Astrocyte of the spinal cord (primary cell): ENCODE data around the gene CCPG1.

Source experiments
- DNase-seq: peaks from one replicate; pipeline ENCODE4 v3.0.0; 2011; ENCODE audit warnings: low read depth, low spot score
- H3K4me3 ChIP-seq: 2 replicates; pipeline ENCODE4 v1.5.1; 2011; ENCODE audit warnings: low read depth, mild to moderate bottlenecking, low read length, moderate library complexity
- in situ Hi-C: cut with HindIII; loops from 2 replicates; pipeline ENCODE4 v1.10.0; 2017; ENCODE audit warnings: low sequenced_read_pairs
- TF ChIP-seq, protein P1 (sequence below): IDR thresholded peaks from 2 replicates; pipeline ENCODE4 v1.5.1; 2012; ENCODE audit warnings: low read depth, mild to moderate bottlenecking, low read length, inconsistent platforms

Gene CCPG1

DNA sequence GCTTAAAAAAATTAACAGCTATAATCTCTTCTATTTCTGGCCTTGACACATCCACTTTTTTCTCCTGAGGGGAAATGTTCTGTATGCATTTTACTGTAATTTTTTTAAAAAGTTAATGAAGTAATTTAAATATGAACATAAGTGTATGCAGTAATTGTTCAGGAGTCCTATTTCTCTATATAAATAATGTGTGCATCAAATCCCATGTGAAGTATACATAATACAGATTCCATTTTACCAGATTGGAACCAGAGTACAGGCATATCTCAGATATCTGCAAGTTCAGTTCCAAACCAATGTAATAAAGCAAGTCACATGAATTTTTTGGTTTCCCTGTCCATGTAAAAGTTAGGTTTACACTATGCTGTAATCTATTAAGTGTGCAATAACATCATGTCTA, 26.6 kb downstream of the CCPG1 start:
- TF ChIP-seq, protein P1, sequence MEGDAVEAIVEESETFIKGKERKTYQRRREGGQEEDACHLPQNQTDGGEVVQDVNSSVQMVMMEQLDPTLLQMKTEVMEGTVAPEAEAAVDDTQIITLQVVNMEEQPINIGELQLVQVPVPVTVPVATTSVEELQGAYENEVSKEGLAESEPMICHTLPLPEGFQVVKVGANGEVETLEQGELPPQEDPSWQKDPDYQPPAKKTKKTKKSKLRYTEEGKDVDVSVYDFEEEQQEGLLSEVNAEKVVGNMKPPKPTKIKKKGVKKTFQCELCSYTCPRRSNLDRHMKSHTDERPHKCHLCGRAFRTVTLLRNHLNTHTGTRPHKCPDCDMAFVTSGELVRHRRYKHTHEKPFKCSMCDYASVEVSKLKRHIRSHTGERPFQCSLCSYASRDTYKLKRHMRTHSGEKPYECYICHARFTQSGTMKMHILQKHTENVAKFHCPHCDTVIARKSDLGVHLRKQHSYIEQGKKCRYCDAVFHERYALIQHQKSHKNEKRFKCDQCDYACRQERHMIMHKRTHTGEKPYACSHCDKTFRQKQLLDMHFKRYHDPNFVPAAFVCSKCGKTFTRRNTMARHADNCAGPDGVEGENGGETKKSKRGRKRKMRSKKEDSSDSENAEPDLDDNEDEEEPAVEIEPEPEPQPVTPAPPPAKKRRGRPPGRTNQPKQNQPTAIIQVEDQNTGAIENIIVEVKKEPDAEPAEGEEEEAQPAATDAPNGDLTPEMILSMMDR: no peak
- in situ Hi-C loops: no loop called here
- no peak for DNase-seq
- H3K4me3 ChIP-seq: no peak overlapping the region

DNA sequence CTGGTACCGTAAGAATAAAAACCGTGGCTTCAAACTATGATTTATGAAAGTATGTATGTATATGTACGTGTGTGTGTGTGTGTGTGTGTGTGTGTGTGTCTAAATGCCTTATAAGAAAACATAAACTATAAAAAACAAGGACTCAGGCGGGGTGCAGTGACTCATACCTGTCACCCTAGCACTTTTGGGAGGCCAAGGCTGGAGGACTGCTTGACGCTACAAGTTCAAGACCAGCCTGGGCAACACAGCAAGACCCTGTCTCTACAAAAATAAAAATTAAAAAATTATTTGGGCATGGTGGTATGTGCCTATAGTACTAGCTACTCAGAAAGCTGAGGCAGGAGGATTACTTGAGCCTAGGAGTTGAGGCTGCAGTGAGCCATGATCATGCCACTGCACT, 29.1 kb downstream of the CCPG1 start:
- in situ Hi-C loops: no loop called here
- TF ChIP-seq, protein P1: no peak
- DNase-seq: no peak
- H3K4me3 ChIP-seq: no peak overlapping the region

DNA sequence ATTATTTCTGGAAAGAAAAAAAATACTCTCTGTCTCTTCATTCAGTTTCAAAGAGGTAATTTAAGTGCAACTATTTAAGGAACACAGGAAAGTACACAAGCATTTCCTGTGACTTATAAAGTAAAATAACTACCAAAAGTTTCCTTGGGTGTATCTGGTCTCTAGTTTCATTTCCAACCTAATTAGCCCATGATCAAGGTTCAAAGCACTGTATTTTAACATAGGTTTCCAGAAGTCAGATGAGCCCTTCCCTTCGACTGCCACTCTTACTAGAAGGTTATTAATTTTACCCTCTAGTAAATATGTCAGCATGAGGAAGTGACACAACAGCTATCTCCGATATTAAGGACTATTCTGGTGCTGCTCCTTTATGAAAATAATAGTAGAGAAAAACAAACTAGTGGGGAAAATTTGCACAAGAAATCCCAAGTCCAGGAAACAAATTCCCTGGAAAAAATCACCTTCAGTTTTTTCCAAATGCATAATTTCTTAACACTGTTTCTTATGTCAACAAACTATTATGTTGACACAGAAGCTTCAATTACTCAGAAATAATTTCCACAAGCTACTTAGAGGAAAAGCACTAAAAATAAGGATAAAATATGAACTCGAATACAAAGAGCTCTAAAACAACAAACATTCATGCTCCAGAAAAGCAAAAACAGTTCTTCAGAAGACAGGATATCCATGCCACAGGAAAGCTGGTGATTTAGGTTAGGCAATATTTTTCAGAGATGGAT, 35.3 kb downstream of the CCPG1 start:
- TF ChIP-seq, protein P1: no peak
- H3K4me3 ChIP-seq: no peak overlapping the region
- in situ Hi-C loops: no loop called here
- no peak for DNase-seq

DNA sequence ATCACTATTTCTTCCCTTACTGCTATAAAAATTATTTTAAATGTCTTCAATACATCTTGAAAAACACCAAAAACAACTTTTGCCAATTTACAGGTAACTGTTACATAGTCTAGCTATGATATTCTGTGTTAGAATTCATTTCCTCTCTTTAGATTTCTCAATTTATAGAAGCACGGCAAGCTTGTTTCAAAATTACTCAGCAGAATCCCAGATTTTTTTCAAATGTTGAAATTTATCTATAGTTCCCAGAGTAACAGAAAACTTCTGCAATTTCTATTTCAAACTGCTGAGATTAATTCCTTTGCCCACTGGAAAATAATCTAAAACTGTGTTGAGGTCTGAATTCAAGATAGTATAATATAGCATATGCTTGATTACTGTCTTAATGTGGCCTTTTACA, 41.2 kb downstream of the CCPG1 start:
- H3K4me3 ChIP-seq: no peak overlapping the region
- in situ Hi-C loops: no loop called here
- no peak for DNase-seq
- TF ChIP-seq, protein P1: no peak

DNA sequence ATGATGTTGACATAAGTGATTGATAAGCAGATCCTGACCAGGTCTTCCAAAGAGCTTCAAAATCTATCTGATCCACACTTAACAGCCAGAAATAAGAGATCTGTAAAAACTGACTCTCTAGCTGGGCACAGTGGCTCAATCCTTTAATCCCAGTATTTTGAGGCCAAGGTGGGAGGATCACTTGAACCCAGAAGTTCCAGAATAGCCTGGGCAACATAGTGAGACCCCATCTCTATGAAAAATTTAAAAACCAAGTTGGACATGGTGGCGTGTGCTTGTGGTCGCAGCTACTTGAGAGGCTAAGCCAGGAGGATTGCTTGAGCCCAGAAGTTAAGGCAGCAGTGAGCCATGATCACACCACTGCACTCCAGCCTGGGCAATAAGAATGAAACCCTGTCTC, 45.5 kb downstream of the CCPG1 start:
- in situ Hi-C loops: no loop called here
- no peak overlapping the region for H3K4me3 ChIP-seq
- TF ChIP-seq, protein P1: no peak
- DNase-seq: no peak

DNA sequence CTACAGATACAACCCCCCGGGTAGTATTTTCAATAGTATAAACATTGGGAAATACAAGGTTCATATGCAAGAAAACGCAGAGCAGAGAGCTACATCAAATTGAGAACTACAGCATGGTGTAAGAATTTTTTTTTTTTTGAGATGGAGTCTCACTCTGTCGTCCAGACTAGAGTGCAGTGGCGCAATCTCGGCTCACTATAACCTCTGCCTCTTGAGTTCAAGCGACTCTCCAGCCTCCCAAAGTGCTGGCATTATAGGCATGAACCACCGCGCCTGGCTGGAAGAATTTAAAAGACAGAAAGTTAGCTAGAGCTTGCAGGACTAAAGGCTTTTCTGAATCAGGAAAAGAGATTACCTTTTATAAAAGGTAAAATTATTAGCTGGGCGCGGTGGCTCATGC, 47.1 kb downstream of the CCPG1 start:
- TF ChIP-seq, protein P1: no peak
- DNase-seq: no peak
- in situ Hi-C loops: no loop called here
- no peak overlapping the region for H3K4me3 ChIP-seq
